Suppressor macrophage treated with lipopolysaccharide for 4 hours (primary cell): ENCODE results near the gene CAMTA1.

Experiments
- DNase-seq: peaks from one replicate; pipeline ENCODE4 v3.0.0-alpha.2; 2020

CAMTA1 gene

DNA sequence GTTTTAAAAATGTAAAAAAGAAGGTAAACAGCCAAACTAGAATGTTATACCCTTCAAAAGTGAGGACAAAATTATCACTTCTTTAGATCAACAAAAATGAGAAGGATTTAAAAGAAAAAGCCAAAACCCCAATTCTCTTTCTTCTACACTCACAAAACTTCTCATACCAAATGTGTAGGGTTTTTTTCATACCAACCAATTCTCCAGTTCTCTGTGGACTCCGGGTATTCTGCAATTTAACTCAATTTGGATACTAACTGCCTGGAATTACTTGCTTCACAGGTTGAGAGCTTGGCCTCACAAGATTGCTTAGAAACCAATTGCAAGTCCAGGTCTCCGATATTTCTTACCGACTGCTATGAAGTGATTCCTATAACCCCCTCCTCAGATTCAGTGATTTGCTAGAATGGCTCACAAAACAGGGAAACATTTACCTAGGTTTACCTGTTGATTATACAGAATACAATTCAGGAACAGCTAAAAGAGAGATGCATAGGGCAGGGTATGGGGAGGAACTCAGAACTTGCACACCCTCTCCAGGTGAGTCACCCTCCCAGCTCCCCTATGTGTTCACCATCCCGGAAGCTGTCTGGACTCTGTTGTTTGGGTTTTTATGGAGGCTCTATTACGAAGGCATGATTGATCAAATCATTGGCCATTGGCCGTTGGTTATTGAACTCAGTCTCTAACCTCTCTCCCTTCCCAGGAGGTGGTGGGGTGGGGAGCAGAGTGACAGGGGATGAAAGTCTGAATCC is 67.1 kb downstream of the CAMTA1 start:
- no peak for DNase-seq

DNA sequence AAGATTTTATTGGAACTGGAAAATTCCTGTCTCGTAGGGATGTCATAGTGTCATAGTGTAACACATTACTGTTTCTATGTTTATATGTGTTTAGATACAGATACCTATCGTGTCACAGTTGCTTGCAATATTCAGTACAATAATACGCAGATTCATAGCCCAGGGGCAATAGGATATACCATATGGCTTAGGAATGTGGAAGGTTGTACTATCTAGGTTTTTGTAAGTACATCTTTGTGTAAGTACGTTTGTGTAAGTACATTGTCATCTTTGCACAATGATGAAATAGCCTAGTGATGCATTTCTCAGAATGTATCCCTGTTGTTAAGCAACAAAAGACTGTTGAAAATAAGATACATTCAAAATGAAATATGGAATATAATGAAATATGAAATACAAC is 68.9 kb downstream of the CAMTA1 start:
- DNase-seq, result no peak

- DNase-seq, result no peak
Measured at GRCh38 chr1:6857831-6858230, 72.6 kb downstream of the CAMTA1 start.

GRCh38 chr1:6858596-6858995 is 73.3 kb downstream of the CAMTA1 start:
- no peak for DNase-seq

DNA sequence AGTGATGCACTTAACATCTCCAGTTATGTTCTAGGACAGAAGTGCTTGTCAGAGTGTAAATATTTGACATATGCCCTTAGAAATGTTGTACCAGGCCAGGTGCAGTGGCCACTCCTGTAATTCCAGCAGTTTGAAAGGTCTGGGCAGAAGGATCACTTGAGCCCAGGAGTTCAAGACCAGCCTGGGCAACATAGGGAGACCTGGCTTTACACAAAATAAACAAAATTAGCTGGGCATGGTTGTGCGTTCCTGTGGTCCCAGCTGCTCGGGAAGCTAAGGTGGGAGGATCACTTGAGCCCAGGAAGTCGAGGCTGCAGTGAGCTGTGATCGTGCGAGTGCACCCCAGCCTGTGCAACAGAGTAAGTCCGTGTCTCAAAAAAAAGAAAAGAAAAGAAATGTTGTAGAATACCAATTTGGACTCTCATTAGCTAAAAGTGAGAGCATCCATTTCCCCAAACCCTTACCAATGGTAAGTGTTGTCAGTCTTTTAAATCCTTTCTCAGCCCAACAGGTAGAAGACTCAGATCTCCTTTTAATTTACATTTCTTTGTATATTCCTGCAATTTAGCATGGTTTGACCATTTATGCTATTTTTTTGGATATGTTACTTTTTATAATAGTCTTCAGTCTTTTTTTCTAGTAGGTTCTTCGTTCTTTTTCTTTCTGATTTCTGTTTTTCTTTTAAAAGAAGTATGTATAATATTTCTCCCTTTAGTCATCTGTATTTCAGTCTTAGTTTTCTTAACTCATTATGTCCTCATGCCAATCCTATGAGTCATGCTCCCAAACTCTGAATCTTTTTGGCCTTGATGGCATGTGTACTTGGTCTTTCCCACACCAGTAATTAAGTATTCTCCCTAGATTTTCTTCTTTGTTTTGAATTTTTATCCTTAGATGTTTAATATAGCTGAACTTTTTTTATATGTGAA is 74.4 kb downstream of the CAMTA1 start:
- peak; percentile 17 for DNase-seq

DNA sequence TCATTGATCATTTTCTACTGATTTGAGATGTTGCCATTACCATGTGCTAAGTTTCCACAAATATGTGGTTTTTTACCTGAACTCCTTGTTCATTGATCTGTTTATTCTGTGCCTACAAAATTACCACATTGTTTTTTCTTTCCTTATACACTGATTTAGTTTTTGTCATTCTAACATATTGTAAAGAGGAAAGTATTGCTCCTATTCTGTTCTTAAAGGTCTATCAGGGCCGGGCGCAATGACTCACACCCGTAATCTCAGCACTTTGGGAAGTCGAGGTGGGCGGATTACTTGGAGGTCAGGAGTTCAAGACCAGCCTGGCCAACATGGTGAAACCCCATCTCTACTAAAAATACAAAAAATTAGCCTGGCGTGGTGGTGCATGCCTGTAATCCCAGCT is 75.1 kb downstream of the CAMTA1 start:
- DNase-seq, result no peak

GRCh38 chr1:6861075-6861724 is 75.9 kb downstream of the CAMTA1 start:
- no peak for DNase-seq

DNA sequence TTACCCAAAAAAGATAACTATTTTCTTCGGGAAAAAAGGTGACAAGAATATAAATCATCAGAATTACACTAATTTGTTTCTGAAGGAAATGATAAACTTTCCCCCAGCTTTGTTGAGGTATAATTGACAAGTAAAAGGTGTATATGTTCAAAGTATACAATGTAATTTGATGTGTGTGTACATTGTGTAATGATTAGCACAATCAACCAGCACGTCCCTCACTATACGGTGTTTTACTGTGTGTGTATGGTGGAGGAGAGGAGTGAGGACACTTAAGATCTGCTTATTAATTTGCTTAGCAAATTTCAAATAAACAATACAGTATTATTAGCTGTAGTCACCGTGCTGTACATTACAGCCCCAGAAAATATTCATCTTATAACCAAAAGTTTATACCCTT is 77.7 kb downstream of the CAMTA1 start:
- no peak for DNase-seq

DNA sequence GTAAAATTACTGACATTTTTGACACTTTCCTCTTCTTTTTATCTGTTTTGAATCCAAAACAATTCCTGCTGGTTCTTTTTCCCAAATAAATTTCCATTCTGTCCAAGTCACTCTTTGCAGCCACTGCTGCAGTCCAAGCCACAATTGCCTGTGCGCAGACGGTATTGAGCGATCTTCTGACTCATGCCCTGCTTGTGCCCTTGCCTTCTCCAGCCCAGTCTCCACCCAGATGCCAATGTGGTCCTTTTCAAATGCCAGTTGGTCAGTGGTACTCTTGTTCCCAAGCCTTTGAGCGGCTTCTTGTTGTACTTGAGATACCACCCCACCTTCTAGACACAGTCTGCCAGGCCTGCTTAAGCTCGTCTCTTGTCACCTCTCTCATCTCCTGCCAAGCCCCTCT is 78.9 kb downstream of the CAMTA1 start:
- no peak for DNase-seq

GRCh38 chr1:6866825-6867224 is 81.6 kb downstream of the CAMTA1 start:
- DNase-seq, result no peak

GRCh38 chr1:6867321-6867720 is 82.1 kb downstream of the CAMTA1 start:
- no peak for DNase-seq

DNA sequence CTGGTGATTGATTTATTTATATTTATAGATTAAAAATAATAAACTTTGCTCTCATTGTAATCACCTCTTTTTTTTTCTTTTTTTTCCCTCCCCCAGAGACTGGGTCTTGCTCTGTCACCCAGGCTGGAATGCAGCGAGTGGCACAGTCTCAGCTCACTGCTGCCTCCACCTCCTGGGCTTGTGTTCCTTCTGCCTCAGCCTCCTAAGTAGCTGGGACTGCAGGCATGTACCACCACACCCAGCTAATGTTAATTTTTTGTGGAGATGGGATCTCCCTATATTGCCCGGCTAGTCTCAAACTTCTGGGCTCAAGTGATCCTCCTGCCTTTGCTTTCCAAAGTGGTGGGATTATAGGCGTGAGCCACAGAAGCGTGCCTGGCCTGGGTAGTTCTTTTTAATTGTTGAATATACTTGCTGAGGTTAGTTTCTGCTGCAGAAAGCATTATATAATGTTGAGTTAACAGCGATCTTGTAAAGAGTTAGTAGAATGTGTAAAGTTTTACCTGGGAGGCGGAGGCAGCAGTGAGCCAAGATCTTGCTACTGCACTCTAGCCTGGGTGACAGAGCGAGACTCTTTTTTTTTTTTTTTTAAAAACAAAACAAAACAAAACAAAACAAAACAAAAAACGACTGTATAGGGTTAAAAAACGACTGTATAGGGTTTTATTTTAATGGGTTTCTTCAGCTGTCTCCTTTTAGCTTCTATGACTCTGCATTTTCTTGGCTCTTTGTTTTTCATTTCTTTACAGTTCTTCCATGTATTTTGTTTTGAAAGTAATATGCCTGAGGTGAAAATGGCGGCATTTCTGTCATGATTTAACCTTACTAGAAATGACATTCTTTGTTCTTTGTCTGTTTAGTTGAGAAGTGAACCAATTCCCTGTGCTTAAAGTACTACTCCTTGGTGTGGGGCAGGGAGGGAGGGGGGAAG is 82.7 kb downstream of the CAMTA1 start:
- no peak for DNase-seq

- peak; percentile 43 for DNase-seq
Measured at GRCh38 chr1:6868660-6869380, 83.6 kb downstream of the CAMTA1 start.

- no peak for DNase-seq
Measured at GRCh38 chr1:6869545-6869944, 84.3 kb downstream of the CAMTA1 start.

GRCh38 chr1:6870086-6870485 is 84.8 kb downstream of the CAMTA1 start:
- DNase-seq, result no peak

DNA sequence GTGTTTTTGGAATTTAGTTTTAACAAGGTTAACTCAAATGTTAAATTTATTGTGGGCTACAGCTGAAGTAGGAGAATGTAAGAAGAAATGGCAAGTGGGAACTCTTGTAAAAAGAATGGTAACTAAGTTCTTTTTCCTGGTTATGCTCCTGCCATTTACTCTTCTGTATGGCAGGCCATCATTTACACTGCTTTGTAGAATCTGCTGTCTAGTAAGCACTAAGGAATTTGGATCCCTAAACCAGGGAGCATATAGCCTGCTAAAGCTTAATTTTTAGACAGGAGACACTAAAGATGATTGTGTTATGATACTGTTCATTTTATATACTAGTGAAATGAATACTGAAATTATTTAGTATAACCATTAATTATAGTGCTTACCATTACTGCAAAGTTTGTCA is 85.3 kb downstream of the CAMTA1 start:
- no peak for DNase-seq

DNA sequence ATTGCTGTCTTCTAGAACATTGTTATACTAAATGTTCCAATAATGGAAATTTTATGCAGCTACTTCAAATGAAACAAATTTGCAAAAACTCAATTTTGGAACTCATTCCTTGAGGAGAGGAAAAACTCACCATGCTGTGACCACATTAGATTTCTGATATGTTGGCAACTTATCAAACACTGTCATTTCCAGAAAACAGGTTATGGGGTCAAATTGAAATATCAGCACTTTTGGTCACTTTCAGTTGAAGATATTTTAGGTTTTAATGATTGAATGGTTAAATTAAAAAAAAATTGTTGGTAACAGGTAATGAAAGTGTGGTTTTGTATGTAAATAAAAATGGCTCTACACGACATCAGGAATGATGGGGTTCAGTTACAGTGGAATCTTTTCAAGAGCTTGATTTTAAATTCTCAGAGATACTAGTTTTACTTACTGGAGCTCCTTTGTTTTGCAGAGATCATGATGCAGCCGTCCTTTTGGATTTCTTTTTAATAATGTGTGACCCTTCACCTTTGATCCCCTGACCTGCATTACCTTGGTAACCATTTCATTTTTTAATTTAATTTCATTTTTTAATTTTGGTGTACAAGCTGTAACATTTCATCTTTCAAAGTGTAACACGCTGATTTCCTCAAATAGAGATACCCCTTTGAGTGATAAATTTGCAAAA is 86.2 kb downstream of the CAMTA1 start:
- DNase-seq, result no peak

GRCh38 chr1:6872573-6873261 is 87.5 kb downstream of the CAMTA1 start:
- no peak for DNase-seq

- DNase-seq, result no peak
Measured at GRCh38 chr1:6873298-6874015, 88.2 kb downstream of the CAMTA1 start.

DNA sequence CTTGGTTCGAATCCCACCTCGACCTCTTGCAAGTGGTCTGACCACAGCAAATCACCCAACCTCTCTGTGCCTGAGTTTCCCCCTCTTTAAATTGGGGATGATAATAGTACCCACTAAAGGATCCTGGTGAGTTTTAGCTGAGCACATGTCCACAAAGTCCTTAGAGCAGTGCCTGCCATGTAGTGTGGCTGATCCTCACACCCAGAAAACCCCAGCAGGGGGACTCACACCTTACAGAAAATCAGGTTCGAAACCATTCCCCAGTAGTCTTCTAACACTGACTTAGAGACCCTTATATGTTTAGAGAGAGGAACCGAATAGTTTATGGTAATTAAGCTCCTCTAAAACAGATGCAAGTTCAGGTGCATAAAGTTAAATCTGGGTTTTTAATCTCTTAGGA is 89.0 kb downstream of the CAMTA1 start:
- DNase-seq, result no peak
